Astrocyte of the cerebellum (primary cell): ENCODE data around the gene NFAT5.
"Not testable (repeated sequence)": the region's sequence is repeated elsewhere in the genome, so short reads cannot be mapped to it uniquely, and the experiment has no call there.

Experiments used
- DNase-seq: peaks from one replicate; pipeline ENCODE4 v3.0.0-alpha.2; 2011; ENCODE audit warnings: low read depth
- H3K4me3 ChIP-seq: 2 replicates; pipeline ENCODE4 v1.5.1; 2011; ENCODE audit warnings: mild to moderate bottlenecking, low read depth, low read length, moderate library complexity
- in situ Hi-C: cut with HindIII; loops from 2 replicates; pipeline ENCODE4 v1.10.0; 2017; ENCODE audit warnings: low sequenced_read_pairs
- TF ChIP-seq, protein P1 (sequence below): IDR thresholded peaks from 2 replicates; pipeline ENCODE4 v1.5.1; 2012; ENCODE audit warnings: low read length, low read depth, moderate library complexity, mild to moderate bottlenecking; ENCODE audit errors: missing control alignments

Gene NFAT5

DNA sequence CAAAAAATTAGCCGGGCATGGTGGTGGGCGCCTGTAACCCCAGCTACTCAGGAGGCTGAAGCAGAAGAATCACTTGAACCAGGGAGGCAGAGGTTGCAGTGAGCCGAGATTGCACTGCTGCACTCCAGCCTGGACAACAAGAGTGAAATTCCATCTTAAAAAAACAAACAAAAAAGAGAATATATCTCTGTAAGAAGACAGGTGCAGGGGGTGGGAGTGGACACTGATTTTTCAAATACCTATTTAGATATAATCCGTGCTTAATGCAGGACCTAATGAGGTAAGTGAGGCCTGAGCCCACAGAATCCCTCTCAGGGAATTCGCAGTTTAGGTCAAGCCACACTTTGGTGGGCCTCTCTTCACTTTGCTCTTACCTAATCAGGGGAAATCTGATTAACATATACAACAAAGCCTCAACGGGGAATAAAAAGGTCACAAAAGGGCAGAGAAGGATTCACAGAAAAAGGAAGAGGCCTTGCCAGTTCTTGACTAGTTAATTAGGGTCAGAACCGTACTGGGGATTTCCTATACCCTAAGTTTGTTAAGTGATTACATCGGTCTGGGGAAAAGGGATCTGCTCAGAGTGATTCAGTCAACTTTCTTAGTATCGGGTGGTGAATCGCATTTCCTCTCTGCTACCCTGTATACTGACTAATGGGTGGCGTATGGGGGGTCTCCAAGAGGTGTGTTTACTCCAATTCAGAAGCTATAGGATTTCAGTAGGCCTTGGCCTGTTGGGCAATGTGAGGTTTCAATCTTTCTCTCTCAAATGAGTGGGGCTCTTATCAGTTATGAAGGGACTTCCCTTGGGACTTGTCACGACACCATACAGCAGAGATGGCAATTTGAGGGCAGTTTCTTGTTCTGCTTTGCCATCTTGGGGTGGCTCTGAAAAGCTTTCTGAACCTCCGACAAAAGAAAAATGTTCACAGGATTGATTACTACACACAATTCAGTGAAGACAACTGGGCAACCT lies 1.9 kb upstream of the NFAT5 start:
- TF ChIP-seq, protein P1, sequence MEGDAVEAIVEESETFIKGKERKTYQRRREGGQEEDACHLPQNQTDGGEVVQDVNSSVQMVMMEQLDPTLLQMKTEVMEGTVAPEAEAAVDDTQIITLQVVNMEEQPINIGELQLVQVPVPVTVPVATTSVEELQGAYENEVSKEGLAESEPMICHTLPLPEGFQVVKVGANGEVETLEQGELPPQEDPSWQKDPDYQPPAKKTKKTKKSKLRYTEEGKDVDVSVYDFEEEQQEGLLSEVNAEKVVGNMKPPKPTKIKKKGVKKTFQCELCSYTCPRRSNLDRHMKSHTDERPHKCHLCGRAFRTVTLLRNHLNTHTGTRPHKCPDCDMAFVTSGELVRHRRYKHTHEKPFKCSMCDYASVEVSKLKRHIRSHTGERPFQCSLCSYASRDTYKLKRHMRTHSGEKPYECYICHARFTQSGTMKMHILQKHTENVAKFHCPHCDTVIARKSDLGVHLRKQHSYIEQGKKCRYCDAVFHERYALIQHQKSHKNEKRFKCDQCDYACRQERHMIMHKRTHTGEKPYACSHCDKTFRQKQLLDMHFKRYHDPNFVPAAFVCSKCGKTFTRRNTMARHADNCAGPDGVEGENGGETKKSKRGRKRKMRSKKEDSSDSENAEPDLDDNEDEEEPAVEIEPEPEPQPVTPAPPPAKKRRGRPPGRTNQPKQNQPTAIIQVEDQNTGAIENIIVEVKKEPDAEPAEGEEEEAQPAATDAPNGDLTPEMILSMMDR = no peak
- H3K4me3 ChIP-seq = no peak overlapping the region
- in situ Hi-C loops = no loop called here
- no peak for DNase-seq

DNA sequence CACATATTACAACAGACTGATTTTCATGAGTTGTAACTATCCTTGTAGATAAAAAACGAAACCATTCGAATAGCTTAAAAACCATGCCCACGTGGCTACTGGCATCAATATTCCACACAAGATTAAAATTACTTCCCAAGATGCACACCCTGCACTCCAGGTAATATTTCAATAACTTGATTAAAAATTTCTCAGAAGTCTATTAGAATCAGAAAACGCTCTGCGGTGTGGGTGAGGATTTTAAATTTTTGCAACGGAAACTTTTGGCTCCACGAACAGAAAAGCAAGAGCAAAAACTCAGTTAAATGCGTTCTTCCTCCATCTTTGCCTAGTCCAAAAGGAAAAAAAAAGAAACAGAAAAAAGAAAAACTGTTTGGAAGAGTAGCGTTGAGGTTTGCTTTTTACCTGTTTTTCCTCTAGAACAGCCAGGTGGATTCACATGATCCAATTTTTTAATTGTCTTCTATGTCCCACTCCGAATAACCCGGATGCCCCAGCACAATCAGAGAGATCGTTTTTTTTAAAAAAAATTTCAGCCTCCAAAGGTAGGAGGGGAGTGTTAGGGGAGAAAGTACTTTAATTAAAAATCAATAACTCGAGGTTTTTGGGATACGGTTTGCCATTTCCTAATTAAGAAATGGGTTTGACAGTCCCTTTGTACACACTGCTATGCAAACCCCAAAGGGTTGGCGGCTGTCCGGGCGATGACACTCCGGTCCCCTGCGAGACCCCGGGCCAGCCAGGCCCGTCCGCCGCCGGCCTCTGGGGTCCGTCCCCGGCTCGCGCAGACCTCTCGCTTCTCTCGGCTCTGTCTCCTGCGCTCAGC lies 708 bp upstream of the NFAT5 start:
- DNase-seq = no peak
- H3K4me3 ChIP-seq = peak overlapping the region; percentile 73
- in situ Hi-C loops = no loop called here
- TF ChIP-seq, protein P1 = no peak

- in situ Hi-C loops = no loop called here
- DNase-seq = peak; percentile 2
- TF ChIP-seq, protein P1 = no peak
- H3K4me3 ChIP-seq = peak overlapping the region; percentile 73
These were observed 644 bp downstream of the NFAT5 start for GRCh38 chr16:69566240-69566980.

DNA sequence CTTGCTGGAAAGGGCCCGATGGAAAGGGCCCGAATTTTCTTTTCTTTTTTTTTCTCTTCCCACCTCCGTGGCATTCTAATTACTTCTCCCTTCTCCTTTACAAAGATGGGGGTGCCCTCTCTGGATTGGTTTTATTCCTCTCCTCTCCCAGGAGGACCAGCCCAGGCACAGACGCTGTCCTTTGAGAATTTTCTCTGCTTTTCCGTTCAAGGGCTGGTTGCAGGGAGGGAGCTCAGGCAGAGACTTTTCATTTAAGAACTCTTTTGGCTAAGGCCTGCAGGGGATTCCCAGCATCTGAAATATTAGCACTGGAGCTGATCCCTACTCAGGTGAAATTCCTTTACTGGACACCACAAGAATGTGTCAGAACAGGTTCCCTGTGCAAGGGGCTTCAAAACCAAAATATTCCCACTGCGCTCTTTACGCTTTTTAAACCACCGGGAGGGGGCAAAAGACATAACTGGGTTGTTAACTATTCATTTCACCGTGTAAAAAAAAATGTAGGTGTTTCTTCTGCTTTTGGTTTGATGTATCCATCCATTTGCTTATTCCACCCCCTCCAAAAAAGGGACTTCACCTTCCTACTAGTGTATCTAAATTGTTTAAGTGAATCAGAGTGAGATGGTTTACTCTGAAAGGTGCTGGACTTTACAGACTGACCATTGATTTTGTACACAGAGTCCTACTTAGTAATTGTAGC lies 1.4 kb downstream of the NFAT5 start:
- peak; percentile 24 for DNase-seq
- TF ChIP-seq, protein P1 = peak; percentile 30
- peak overlapping the region; percentile 73 for H3K4me3 ChIP-seq
- in situ Hi-C loops = no loop called here

- in situ Hi-C loops = no loop called here
- no peak overlapping the region for H3K4me3 ChIP-seq
- no peak for DNase-seq
These were observed 2.9 kb downstream of the NFAT5 start for GRCh38 chr16:69568676-69569075.

DNA sequence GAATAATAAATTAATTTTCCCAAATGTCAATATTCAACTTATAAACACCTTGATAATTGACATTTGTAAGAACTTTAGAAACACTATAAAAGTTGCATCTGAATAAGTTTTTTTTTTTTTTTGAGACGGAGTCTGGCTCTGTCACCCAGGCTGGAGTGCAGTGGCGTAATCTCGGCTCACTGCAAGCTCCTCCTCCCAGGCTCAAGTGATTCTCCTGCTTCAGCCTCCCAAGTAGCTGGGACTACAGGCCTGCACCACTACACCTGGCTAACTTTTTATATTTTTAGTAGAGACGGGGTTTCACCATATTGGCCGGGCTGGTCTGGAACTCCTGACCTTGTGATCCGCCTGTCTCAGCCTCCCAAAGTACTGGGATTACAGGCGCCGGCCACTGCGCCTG lies 13.0 kb downstream of the NFAT5 start:
- DNase-seq, H3K4me3 ChIP-seq, in situ Hi-C loops: not testable (repeated sequence)

More at GRCh38 chr16:69568676-69569075, 2.9 kb downstream of the NFAT5 start:
- TF ChIP-seq, protein P1 = no peak
